Neural progenitor cell (in vitro differentiated cells): ENCODE data around the gene LHX4. TPM values are rescaled to one million over a fixed set of nuclear protein-coding genes. Genes with fewer than 3 reads are reported as not detected.

ENCODE experiments used
- DNase-seq: peaks from one replicate; pipeline ENCODE4 v3.0.0-alpha.2; 2016; ENCODE audit warnings: low spot score
- H2AFZ ChIP-seq: fragments of 200-600 bp; sonication (generic); replicated peaks from 2 replicates; pipeline ENCODE4 v1.6.1; 2016; ENCODE audit warnings: antibody characterized with exemption
- H3F3A ChIP-seq: fragments of 200-600 bp; sonication (generic); 2 replicates; pipeline ENCODE4 v1.6.1; 2016; ENCODE audit warnings: antibody characterized with exemption, low read depth
- H3K27ac ChIP-seq: fragments of 200-600 bp; sonication (generic); 2 replicates; pipeline ENCODE4 v1.5.1; 2016; ENCODE audit warnings: mild to moderate bottlenecking
- H3K27me3 ChIP-seq: fragments of 200-600 bp; sonication (generic); 2 replicates; pipeline ENCODE4 v1.6.1; 2016; ENCODE audit warnings: mild to moderate bottlenecking, moderate library complexity
- H3K36me3 ChIP-seq: fragments of 200-600 bp; sonication (generic); 2 replicates; pipeline ENCODE4 v1.5.1; 2016
- H3K4me1 ChIP-seq: fragments of 200-600 bp; sonication (generic); 2 replicates; pipeline ENCODE4 v1.6.1; 2016; ENCODE audit warnings: mixed run types
- H3K4me2 ChIP-seq: fragments of 200-600 bp; sonication (generic); 2 replicates; pipeline ENCODE4 v1.6.1; 2016
- H3K4me3 ChIP-seq: fragments of 200-600 bp; sonication (generic); 2 replicates; pipeline ENCODE4 v1.5.1; 2016
- H3K79me2 ChIP-seq: fragments of 200-600 bp; sonication (generic); 2 replicates; pipeline ENCODE4 v1.6.1; 2016; ENCODE audit warnings: low read depth
- H3K9ac ChIP-seq: fragments of 200-600 bp; sonication (generic); 2 replicates; pipeline ENCODE4 v1.6.1; 2016
- H3K9me3 ChIP-seq: fragments of 200-600 bp; sonication (generic); 2 replicates; pipeline ENCODE4 v1.5.1; 2016; ENCODE audit warnings: low read depth
- H4K20me1 ChIP-seq: fragments of 200-600 bp; sonication (generic); 2 replicates; pipeline ENCODE4 v1.6.1; 2016; ENCODE audit warnings: low read depth
- H3K27ac Mint-ChIP-seq: 3 replicates; pipeline ENCODE4 v1.8.0; 2021; ENCODE audit warnings: mixed read lengths
- H3K27me3 Mint-ChIP-seq: 2 replicates; pipeline ENCODE4 v1.8.0; 2022; ENCODE audit warnings: low read depth, mild to moderate bottlenecking, inconsistent platforms, moderate library complexity, mixed read lengths; ENCODE audit not compliant: insufficient read depth
- H3K36me3 Mint-ChIP-seq: 3 replicates; pipeline ENCODE4 v1.8.0; 2021; ENCODE audit warnings: mixed read lengths
- H3K4me1 Mint-ChIP-seq: 3 replicates; pipeline ENCODE4 v1.8.0; 2021; ENCODE audit warnings: mixed read lengths
- H3K4me3 Mint-ChIP-seq: 3 replicates; pipeline ENCODE4 v1.8.0; 2021; ENCODE audit warnings: mild to moderate bottlenecking, moderate library complexity, mixed read lengths
- H3K9me3 Mint-ChIP-seq: 3 replicates; pipeline ENCODE4 v1.8.0; 2020; ENCODE audit warnings: mixed read lengths
- EZH2 ChIP-seq: fragments of 200-600 bp; sonication (generic); IDR thresholded peaks from 2 replicates; pipeline ENCODE4 v1.6.1; 2017; ENCODE audit warnings: antibody characterized with exemption, mild to moderate bottlenecking, moderate library complexity
- EZH2phosphoT487 ChIP-seq: fragments of 200-600 bp; sonication (generic); IDR thresholded peaks from 2 replicates; pipeline ENCODE4 v1.6.1; 2017; ENCODE audit warnings: antibody characterized with exemption
- total RNA-seq: library from RNA; depleted of rRNA; stranded (reverse); fragments of >200 nt; gene quantifications from 2 replicates; pipeline ENCODE4 v1.2.3, GENCODE V29; 2015; ENCODE audit warnings: low replicate concordance
- TF ChIP-seq, protein P1 (sequence below): fragments of 200-600 bp; sonication (generic); IDR thresholded peaks from 2 replicates; pipeline ENCODE4 v1.5.1; 2017; ENCODE audit warnings: antibody characterized with exemption, mild to moderate bottlenecking

The LHX4 gene
- total RNA-seq, 1 donor from 2014 or later = not detected

DNA sequence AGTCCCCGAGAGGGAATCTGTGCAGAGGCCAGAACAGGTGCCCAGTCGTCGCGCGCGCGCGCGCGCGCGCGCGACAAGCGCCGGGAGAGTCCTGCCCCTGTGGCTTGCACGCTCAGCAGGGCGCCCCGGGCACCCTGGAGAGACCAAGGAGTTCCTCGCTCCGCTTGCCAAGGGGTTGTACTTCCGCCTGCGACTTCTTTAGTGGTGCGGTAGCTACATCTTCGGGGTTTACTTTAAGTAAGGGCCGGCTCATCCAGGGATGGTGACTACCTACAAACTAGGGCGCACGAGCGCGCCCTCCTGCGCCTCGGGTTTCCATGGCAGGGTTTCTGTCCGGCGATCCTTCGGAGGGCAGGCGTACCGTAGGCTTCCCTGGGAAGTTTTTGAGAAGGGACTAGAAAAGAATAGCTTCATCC is 1.4 kb downstream of the LHX4 start:
- Mint-ChIP-seq H3K9me3 (peaks cover 3% of the 10 kb centered on the region), H3K4me1 (peaks cover 24% of the 10 kb centered on the region), H3K4me3 (peak overlapping the region; percentile 82), H3K36me3 (no peaks in the 10 kb centered on the region), H3K27ac (no peak overlapping the region), H3K27me3 (peaks cover 85% of the 10 kb centered on the region)
- DNase-seq = peak; percentile 82
- H2AFZ ChIP-seq = no peak overlapping the region
- H3K79me2 ChIP-seq = no peaks in the 10 kb centered on the region
- H3K27me3 ChIP-seq = peaks cover 100% of the 10 kb centered on the region
- TF ChIP-seq EZH2phosphoT487 (no peak), EZH2 (peak; percentile 80)
- TF ChIP-seq, protein P1, sequence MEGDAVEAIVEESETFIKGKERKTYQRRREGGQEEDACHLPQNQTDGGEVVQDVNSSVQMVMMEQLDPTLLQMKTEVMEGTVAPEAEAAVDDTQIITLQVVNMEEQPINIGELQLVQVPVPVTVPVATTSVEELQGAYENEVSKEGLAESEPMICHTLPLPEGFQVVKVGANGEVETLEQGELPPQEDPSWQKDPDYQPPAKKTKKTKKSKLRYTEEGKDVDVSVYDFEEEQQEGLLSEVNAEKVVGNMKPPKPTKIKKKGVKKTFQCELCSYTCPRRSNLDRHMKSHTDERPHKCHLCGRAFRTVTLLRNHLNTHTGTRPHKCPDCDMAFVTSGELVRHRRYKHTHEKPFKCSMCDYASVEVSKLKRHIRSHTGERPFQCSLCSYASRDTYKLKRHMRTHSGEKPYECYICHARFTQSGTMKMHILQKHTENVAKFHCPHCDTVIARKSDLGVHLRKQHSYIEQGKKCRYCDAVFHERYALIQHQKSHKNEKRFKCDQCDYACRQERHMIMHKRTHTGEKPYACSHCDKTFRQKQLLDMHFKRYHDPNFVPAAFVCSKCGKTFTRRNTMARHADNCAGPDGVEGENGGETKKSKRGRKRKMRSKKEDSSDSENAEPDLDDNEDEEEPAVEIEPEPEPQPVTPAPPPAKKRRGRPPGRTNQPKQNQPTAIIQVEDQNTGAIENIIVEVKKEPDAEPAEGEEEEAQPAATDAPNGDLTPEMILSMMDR = peak; percentile 42
- H3K4me1 ChIP-seq = peaks cover 45% of the 10 kb centered on the region
- peaks cover 77% of the 10 kb centered on the region for H4K20me1 ChIP-seq
- no peaks in the 10 kb centered on the region for H3K36me3 ChIP-seq
- H3K9ac ChIP-seq = no peak overlapping the region
- H3K27ac ChIP-seq = no peak overlapping the region
- H3F3A ChIP-seq = peaks cover 63% of the 10 kb centered on the region
- no peaks in the 10 kb centered on the region for H3K9me3 ChIP-seq
- peak overlapping the region; percentile 72 for H3K4me3 ChIP-seq
- peak overlapping the region; percentile 100 for H3K4me2 ChIP-seq

DNA sequence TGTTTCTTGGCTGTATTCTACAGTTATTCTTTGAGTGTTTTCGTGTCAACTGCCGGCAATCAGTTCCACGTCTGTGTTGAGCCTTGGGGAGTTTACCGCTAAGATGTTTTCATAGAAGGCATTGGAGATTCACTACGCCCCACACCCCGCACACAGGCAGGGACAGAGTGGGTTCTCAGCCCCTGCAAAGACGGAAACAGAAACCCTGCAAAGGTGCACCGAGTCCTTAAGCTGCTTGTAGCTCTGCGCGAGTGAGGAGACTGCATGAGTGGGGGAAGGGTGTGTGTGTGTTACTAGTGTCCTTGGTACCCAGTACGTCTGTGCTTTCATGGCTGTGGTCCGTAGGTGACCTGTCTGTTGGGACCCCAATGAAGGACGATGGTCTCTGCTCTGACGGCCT is 1.9 kb downstream of the LHX4 start:
- DNase-seq = no peak
- H3K4me1 Mint-ChIP-seq = peaks cover 25% of the 10 kb centered on the region

DNA sequence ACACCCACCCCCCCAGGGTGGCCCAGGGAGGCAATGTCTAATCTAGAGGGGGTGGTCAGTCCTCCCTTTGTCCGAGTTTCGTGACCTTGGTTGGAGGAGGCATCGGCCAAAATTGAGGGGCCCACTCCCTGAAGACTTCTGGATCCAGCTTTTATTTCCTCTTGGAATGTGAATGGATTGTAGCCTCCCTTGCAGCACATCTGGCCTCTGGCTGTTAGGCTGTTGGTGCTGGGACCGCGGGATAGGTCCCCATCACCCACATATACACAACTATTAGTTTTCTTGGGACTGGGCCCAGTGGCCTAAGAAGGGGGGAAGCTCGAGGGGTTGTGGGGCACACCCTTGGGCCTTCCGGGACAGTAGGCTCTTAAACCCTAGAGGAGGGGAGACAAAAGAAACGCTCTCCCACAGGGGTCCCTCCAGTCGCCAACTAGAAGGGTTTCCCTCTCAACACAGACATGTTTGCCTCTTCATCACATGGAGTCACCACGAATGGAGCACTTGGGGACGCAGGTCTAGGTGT is 2.5 kb downstream of the LHX4 start:
- peaks cover 100% of the 10 kb centered on the region for H3K27me3 ChIP-seq
- no peaks in the 10 kb centered on the region for H3K9me3 Mint-ChIP-seq
- no peak overlapping the region for H3K27ac ChIP-seq
- no peaks in the 10 kb centered on the region for H3K36me3 Mint-ChIP-seq
- H3K79me2 ChIP-seq = no peaks in the 10 kb centered on the region
- no peak overlapping the region for H3K4me3 ChIP-seq
- H3K4me1 ChIP-seq = peaks cover 54% of the 10 kb centered on the region
- H3K27me3 Mint-ChIP-seq = peaks cover 87% of the 10 kb centered on the region
- peaks cover 72% of the 10 kb centered on the region for H3F3A ChIP-seq
- no peak overlapping the region for H3K4me2 ChIP-seq
- TF ChIP-seq EZH2phosphoT487 = no peak
- no peak for TF ChIP-seq EZH2
- TF ChIP-seq, protein P1 = no peak
- H3K36me3 ChIP-seq = no peaks in the 10 kb centered on the region
- peaks cover 25% of the 10 kb centered on the region for H3K4me1 Mint-ChIP-seq
- no peaks in the 10 kb centered on the region for H3K9me3 ChIP-seq
- DNase-seq = no peak
- no peak overlapping the region for H2AFZ ChIP-seq
- H3K27ac Mint-ChIP-seq = no peak overlapping the region
- H3K4me3 Mint-ChIP-seq = no peak overlapping the region
- H3K9ac ChIP-seq = no peak overlapping the region
- H4K20me1 ChIP-seq = peaks cover 87% of the 10 kb centered on the region

More for the DNA sequence above, 1.9 kb downstream of the LHX4 start:
- Histone ChIP-seq H3K9ac (no peak overlapping the region), H3K4me2 (peak overlapping the region; percentile 100), H3K27me3 (peaks cover 100% of the 10 kb centered on the region), H4K20me1 (peaks cover 81% of the 10 kb centered on the region), H3K9me3 (no peaks in the 10 kb centered on the region), H3K27ac (no peak overlapping the region), H2AFZ (no peak overlapping the region), H3K4me3 (peak overlapping the region; percentile 72), H3K79me2 (no peaks in the 10 kb centered on the region), H3K36me3 (no peaks in the 10 kb centered on the region), H3K4me1 (peaks cover 50% of the 10 kb centered on the region), H3F3A (peaks cover 67% of the 10 kb centered on the region)
- H3K4me3 Mint-ChIP-seq = peak overlapping the region; percentile 82
- no peaks in the 10 kb centered on the region for H3K36me3 Mint-ChIP-seq
- H3K9me3 Mint-ChIP-seq = peaks cover under 1% of the 10 kb centered on the region
- H3K27me3 Mint-ChIP-seq = peaks cover 85% of the 10 kb centered on the region
- H3K27ac Mint-ChIP-seq = no peak overlapping the region
- TF ChIP-seq EZH2 (no peak), EZH2phosphoT487 (no peak)
- TF ChIP-seq, protein P1 = no peak
